ENCODE results near the gene FRMD3. TPM values are rescaled to one million over a fixed set of nuclear protein-coding genes. Genes with fewer than 3 reads are reported as not detected.
A peak's percentile ranks its signal among the peaks of the same experiment; 100 is the strongest.

The FRMD3 gene
- total RNA-seq, 1 donor from 2014 or later = 8.0 TPM

GRCh38 chr9:83431101-83432060 lies 106.8 kb downstream of the FRMD3 start:
- no peaks in the 10 kb centered on the region for H3K9me3 Mint-ChIP-seq
- no peaks in the 10 kb centered on the region for H3K36me3 Mint-ChIP-seq
- peaks cover 18% of the 10 kb centered on the region for H3K4me1 Mint-ChIP-seq (ENCODE audit: unreplicated experiment)

GRCh38 chr9:83430681-83431080 lies 107.5 kb downstream of the FRMD3 start:
- no peak for DNase-seq (ENCODE audit: extremely low spot score, unreplicated experiment)
- no peaks in the 10 kb centered on the region for H3K9me3 Mint-ChIP-seq
- H3K36me3 Mint-ChIP-seq = no peaks in the 10 kb centered on the region
- H3K4me3 Mint-ChIP-seq = no peak overlapping the region
- H3K27ac Mint-ChIP-seq = no peak overlapping the region
- H3K4me1 Mint-ChIP-seq (ENCODE audit: unreplicated experiment) = peaks cover 18% of the 10 kb centered on the region
- no peaks in the 10 kb centered on the region for H3K27me3 Mint-ChIP-seq
- TF ChIP-seq CTCF (conservative IDR thresholded peaks at IDR 0.05) = no peak

More at GRCh38 chr9:83431101-83432060, 106.8 kb downstream of the FRMD3 start:
- Mint-ChIP-seq H3K4me3 (no peak overlapping the region), H3K27ac (no peak overlapping the region), H3K27me3 (no peaks in the 10 kb centered on the region)
- no peak for TF ChIP-seq CTCF (conservative IDR thresholded peaks at IDR 0.05)
- no peak for DNase-seq (ENCODE audit: extremely low spot score, unreplicated experiment)

GRCh38 chr9:83429229-83429628 lies 109.0 kb downstream of the FRMD3 start:
- Mint-ChIP-seq H3K4me3 (peak overlapping the region; percentile 13), H3K27ac (no peak overlapping the region), H3K36me3 (no peaks in the 10 kb centered on the region), H3K4me1 (ENCODE audit: unreplicated experiment) (peaks cover 23% of the 10 kb centered on the region), H3K27me3 (no peaks in the 10 kb centered on the region), H3K9me3 (no peaks in the 10 kb centered on the region)
- DNase-seq (ENCODE audit: extremely low spot score, unreplicated experiment) = no peak
- no peak for TF ChIP-seq CTCF (conservative IDR thresholded peaks at IDR 0.05)

GRCh38 chr9:83425240-83425639 lies 113.0 kb downstream of the FRMD3 start:
- Mint-ChIP-seq H3K9me3 (no peaks in the 10 kb centered on the region), H3K27ac (no peak overlapping the region), H3K36me3 (no peaks in the 10 kb centered on the region), H3K4me1 (ENCODE audit: unreplicated experiment) (peaks cover 20% of the 10 kb centered on the region), H3K27me3 (no peaks in the 10 kb centered on the region), H3K4me3 (no peak overlapping the region)
- TF ChIP-seq CTCF (conservative IDR thresholded peaks at IDR 0.05) = no peak
- DNase-seq (ENCODE audit: extremely low spot score, unreplicated experiment) = no peak

- Mint-ChIP-seq H3K4me3 (no peak overlapping the region), H3K27me3 (no peaks in the 10 kb centered on the region), H3K27ac (no peak overlapping the region), H3K9me3 (no peaks in the 10 kb centered on the region), H3K36me3 (no peaks in the 10 kb centered on the region), H3K4me1 (ENCODE audit: unreplicated experiment) (peaks cover 20% of the 10 kb centered on the region)
- no peak for TF ChIP-seq CTCF (conservative IDR thresholded peaks at IDR 0.05)
- DNase-seq (ENCODE audit: extremely low spot score, unreplicated experiment) = no peak
Observed at GRCh38 chr9:83424831-83425230, 113.4 kb downstream of the FRMD3 start.
